ENCODE measurements around the gene FAHD2A.
"Not testable (repeated sequence)": the region's sequence is repeated elsewhere in the genome, so short reads cannot be mapped to it uniquely, and the experiment has no call there.

- TF ChIP-seq CTCF, POLR2A, EP300, POLR2AphosphoS5 (IDR thresholded peaks at IDR 0.05): not testable (repeated sequence)
Measured at GRCh38 chr2:95433373-95433772, 30.9 kb downstream of the FAHD2A start.
